H1 (cell line): ENCODE data around the gene UPF2.
"Not testable (repeated sequence)": the region's sequence is repeated elsewhere in the genome, so short reads cannot be mapped to it uniquely, and the experiment has no call there.

ENCODE experiments used
- CEBPB ChIP-seq: IDR thresholded peaks from 2 replicates; pipeline ENCODE4 v1.6.1; 2012; ENCODE audit warnings: low read depth, low read length
- CTCF ChIP-seq, 3 experiments: IDR thresholded peaks; 1 replicate in 2 of 3; 2 replicates in 1 of 3; pipeline versions ENCODE4 v1.5.1 to v1.6.1; 2011; ENCODE audit warnings: low read length in 3 of 3, mild to moderate bottlenecking in 3 of 3, inconsistent platforms in 2 of 3, low read depth in 1 of 3, moderate library complexity in 1 of 3; ENCODE audit not compliant: insufficient read depth in 1 of 3; ENCODE audit errors: control extremely low read depth in 1 of 3
- EGR1 ChIP-seq: IDR thresholded peaks from 2 replicates; pipeline ENCODE4 v1.6.1; 2011; ENCODE audit warnings: low read depth, low read length, borderline replicate concordance
- EP300 ChIP-seq, 2 experiments: IDR thresholded peaks; 1 replicate in 1 of 2; 2 replicates in 1 of 2; pipeline ENCODE4 v1.6.1; 2011 to 2012; ENCODE audit warnings: low read depth in 2 of 2, low read length in 2 of 2, mild to moderate bottlenecking in 2 of 2, borderline replicate concordance in 1 of 2, inconsistent platforms in 1 of 2, moderate library complexity in 1 of 2
- HDAC6 ChIP-seq: IDR thresholded peaks from one replicate; pipeline ENCODE4 v1.7.1; 2012; ENCODE audit warnings: low read depth, mild to moderate bottlenecking, inconsistent platforms, low read length, moderate library complexity
- JUND ChIP-seq: IDR thresholded peaks from 2 replicates; pipeline ENCODE4 v1.6.1; 2011; ENCODE audit warnings: mild to moderate bottlenecking, improper control_type of control experiment, low read length
- MAX ChIP-seq: IDR thresholded peaks from 2 replicates; pipeline ENCODE4 v1.6.1; 2012; ENCODE audit warnings: inconsistent platforms
- POLR2A ChIP-seq, 2 experiments: IDR thresholded peaks; 1 replicate in 1 of 2; 2 replicates in 1 of 2; pipeline ENCODE4 v1.6.1; 2011; ENCODE audit warnings: low read depth in 2 of 2, low read length in 2 of 2, mild to moderate bottlenecking in 2 of 2; ENCODE audit errors: control extremely low read depth in 1 of 2
- POLR2AphosphoS5 ChIP-seq: IDR thresholded peaks from 2 replicates; pipeline ENCODE4 v1.6.1; 2011; ENCODE audit warnings: low read depth, low read length
- SIRT6 ChIP-seq: IDR thresholded peaks from one replicate; pipeline ENCODE4 v1.7.1; 2012; ENCODE audit warnings: low read length, inconsistent platforms
- SUZ12 ChIP-seq: fragments of 200-600 bp; sonication (generic); IDR thresholded peaks from 2 replicates; pipeline ENCODE4 v1.6.1; 2012; ENCODE audit warnings: mild to moderate bottlenecking, inconsistent platforms, low read length, moderate library complexity, mixed read lengths
- TAF1 ChIP-seq: IDR thresholded peaks from 2 replicates; pipeline ENCODE4 v1.6.1; 2011; ENCODE audit warnings: mild to moderate bottlenecking, low read depth, low read length
- TCF12 ChIP-seq: IDR thresholded peaks from 2 replicates; pipeline ENCODE4 v1.6.1; 2011; ENCODE audit warnings: low read depth, mild to moderate bottlenecking, low read length
- YY1 ChIP-seq: IDR thresholded peaks from 2 replicates; pipeline ENCODE4 v1.6.1; 2011; ENCODE audit warnings: low read depth, mild to moderate bottlenecking, low read length

GRCh38 chr10:11889263-11889662 is 153.3 kb downstream of the UPF2 start:
- TF ChIP-seq JUND; YY1; EP300 (IDR thresholded peaks at IDR 0.05; ENCODE audit: borderline replicate concordance in 1 of 2, low read depth in 2 of 2, low read length in 2 of 2); EGR1; TAF1; CTCF (IDR thresholded peaks at IDR 0.05; ENCODE audit: control extremely low read depth in 1 of 3, insufficient read depth in 1 of 3, low read depth in 1 of 3, low read length in 3 of 3); CEBPB; POLR2AphosphoS5; SUZ12; MAX; TCF12; POLR2A (IDR thresholded peaks at IDR 0.05; ENCODE audit: control extremely low read depth in 1 of 2, low read depth in 2 of 2, low read length in 2 of 2); SIRT6; HDAC6: not testable (repeated sequence)
